ENCODE results near the gene UROC1. TPM values are rescaled to one million over a fixed set of nuclear protein-coding genes. Genes with fewer than 3 reads are reported as not detected.

Gene UROC1
- total RNA-seq, 1 experiment from 2014 or later = not detected

- H3K79me2 ChIP-seq (ENCODE audit: low read depth) = no peaks in the 10 kb centered on the region
- H3K36me3 ChIP-seq (ENCODE audit: low read depth) = no peaks in the 10 kb centered on the region
- no peaks in the 10 kb centered on the region for H4K20me1 ChIP-seq (ENCODE audit: insufficient read depth)
- H3K27me3 ChIP-seq (ENCODE audit: insufficient read depth, low read depth) = peaks cover 32% of the 10 kb centered on the region
- H2AFZ ChIP-seq = no peak overlapping the region
- H3K4me3 ChIP-seq = no peak overlapping the region
- H3K4me2 ChIP-seq = no peak overlapping the region
- H3K9me2 ChIP-seq (ENCODE audit: insufficient read depth) = no peaks in the 10 kb centered on the region
- CTCF ChIA-PET = no interaction called here
- no peak for TF ChIP-seq EZH2 (IDR thresholded peaks at IDR 0.05; ENCODE audit: low read depth)
- POLR2A ChIA-PET (ENCODE audit: unreplicated experiment) = interaction anchor here (0.6 kb wide), 1 partner anchor 222 kb away, joined by 10 read pairs; no protein-coding TSS in a partner anchor
- H3F3A ChIP-seq (ENCODE audit: insufficient read depth, low read depth) = no peaks in the 10 kb centered on the region
- DNase-seq = no peak
- no peak overlapping the region for H3K27ac ChIP-seq
- BruUV-seq (replicated peaks) = no TSS peak
- no peaks in the 10 kb centered on the region for H3K9me3 ChIP-seq (ENCODE audit: insufficient read depth, low read depth)
- H3K4me1 ChIP-seq (replicated peaks; ENCODE audit: insufficient read depth) = no peaks in the 10 kb centered on the region
- intact Hi-C loops (cut with micrococcal nuclease; ENCODE audit: unreplicated experiment) = no loop called here
These were observed 9.4 kb upstream of the UROC1 start for GRCh38 chr3:126527006-126527405.

DNA sequence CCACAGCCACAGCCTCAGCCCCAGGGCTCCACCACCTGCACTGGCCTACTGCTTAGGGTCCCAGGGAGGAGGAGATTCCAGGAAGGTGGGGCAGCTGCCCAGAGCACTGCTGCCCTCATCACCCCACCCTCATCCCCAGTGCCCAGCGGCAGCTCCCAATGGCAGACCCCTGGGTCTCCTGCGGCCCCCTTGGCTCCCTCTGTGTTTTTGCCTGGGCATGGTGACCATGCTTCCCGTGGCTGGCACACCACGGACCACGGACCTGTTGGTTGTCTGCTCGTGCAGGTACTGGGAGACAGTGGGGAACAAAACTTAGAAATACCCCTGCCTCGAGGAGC is 9.1 kb upstream of the UROC1 start:
- Histone ChIP-seq H3K4me2 (no peak overlapping the region), H3K79me2 (ENCODE audit: low read depth) (no peaks in the 10 kb centered on the region), H3K9me3 (ENCODE audit: insufficient read depth, low read depth) (no peaks in the 10 kb centered on the region), H3K27ac (no peak overlapping the region), H3F3A (ENCODE audit: insufficient read depth, low read depth) (no peaks in the 10 kb centered on the region), H2AFZ (no peak overlapping the region), H3K4me3 (no peak overlapping the region), H3K36me3 (ENCODE audit: low read depth) (no peaks in the 10 kb centered on the region), H3K9me2 (ENCODE audit: insufficient read depth) (no peaks in the 10 kb centered on the region), H4K20me1 (ENCODE audit: insufficient read depth) (no peaks in the 10 kb centered on the region), H3K4me1 (replicated peaks; ENCODE audit: insufficient read depth) (no peaks in the 10 kb centered on the region), H3K27me3 (ENCODE audit: insufficient read depth, low read depth) (peaks cover 28% of the 10 kb centered on the region; the same call in 1 of the 2 replicates)
- DNase-seq = no peak
- CTCF ChIA-PET = no interaction called here
- no peak for TF ChIP-seq EZH2 (IDR thresholded peaks at IDR 0.05; ENCODE audit: low read depth)
- TF ChIP-seq, protein P1, sequence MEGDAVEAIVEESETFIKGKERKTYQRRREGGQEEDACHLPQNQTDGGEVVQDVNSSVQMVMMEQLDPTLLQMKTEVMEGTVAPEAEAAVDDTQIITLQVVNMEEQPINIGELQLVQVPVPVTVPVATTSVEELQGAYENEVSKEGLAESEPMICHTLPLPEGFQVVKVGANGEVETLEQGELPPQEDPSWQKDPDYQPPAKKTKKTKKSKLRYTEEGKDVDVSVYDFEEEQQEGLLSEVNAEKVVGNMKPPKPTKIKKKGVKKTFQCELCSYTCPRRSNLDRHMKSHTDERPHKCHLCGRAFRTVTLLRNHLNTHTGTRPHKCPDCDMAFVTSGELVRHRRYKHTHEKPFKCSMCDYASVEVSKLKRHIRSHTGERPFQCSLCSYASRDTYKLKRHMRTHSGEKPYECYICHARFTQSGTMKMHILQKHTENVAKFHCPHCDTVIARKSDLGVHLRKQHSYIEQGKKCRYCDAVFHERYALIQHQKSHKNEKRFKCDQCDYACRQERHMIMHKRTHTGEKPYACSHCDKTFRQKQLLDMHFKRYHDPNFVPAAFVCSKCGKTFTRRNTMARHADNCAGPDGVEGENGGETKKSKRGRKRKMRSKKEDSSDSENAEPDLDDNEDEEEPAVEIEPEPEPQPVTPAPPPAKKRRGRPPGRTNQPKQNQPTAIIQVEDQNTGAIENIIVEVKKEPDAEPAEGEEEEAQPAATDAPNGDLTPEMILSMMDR (conservative IDR thresholded peaks at IDR 0.05) = no peak
- no TSS peak for BruUV-seq (replicated peaks)
- intact Hi-C loops (cut with micrococcal nuclease; ENCODE audit: unreplicated experiment) = no loop called here
- POLR2A ChIA-PET (ENCODE audit: unreplicated experiment) = interaction anchor here (0.6 kb wide), 1 partner anchor 222 kb away, joined by 10 read pairs; no protein-coding TSS in a partner anchor

GRCh38 chr3:126525853-126526667 is 8.5 kb upstream of the UROC1 start:
- Histone ChIP-seq H3K4me2 (no peak overlapping the region), H3K4me3 (no peak overlapping the region), H4K20me1 (ENCODE audit: insufficient read depth) (no peaks in the 10 kb centered on the region), H3K9me2 (ENCODE audit: insufficient read depth) (no peaks in the 10 kb centered on the region), H3K9me3 (ENCODE audit: insufficient read depth, low read depth) (no peaks in the 10 kb centered on the region), H3K4me1 (replicated peaks; ENCODE audit: insufficient read depth) (no peaks in the 10 kb centered on the region), H3K36me3 (ENCODE audit: low read depth) (no peaks in the 10 kb centered on the region), H3K27ac (no peak overlapping the region), H3K27me3 (ENCODE audit: insufficient read depth, low read depth) (peaks cover 23% of the 10 kb centered on the region; the same call in 1 of the 2 replicates), H3K79me2 (ENCODE audit: low read depth) (no peaks in the 10 kb centered on the region), H3F3A (ENCODE audit: insufficient read depth, low read depth) (no peaks in the 10 kb centered on the region), H2AFZ (no peak overlapping the region)
- no TSS peak for BruUV-seq (replicated peaks)
- intact Hi-C loops (cut with micrococcal nuclease; ENCODE audit: unreplicated experiment) = no loop called here
- DNase-seq = no peak
- ChIA-PET CTCF (interaction anchor here (0.5 kb wide), 1 partner anchor 999 kb away, joined by 3 read pairs; no protein-coding TSS in a partner anchor), POLR2A (ENCODE audit: unreplicated experiment) (interaction anchor here (0.6 kb wide), 1 partner anchor 223 kb away, joined by 10 read pairs; no protein-coding TSS in a partner anchor)
- TF ChIP-seq, protein P1 (conservative IDR thresholded peaks at IDR 0.05) = no peak
- no peak for TF ChIP-seq EZH2 (IDR thresholded peaks at IDR 0.05; ENCODE audit: low read depth)

All from PC-9 (cell line).